ENCODE data around the gene CEP112.

DNA sequence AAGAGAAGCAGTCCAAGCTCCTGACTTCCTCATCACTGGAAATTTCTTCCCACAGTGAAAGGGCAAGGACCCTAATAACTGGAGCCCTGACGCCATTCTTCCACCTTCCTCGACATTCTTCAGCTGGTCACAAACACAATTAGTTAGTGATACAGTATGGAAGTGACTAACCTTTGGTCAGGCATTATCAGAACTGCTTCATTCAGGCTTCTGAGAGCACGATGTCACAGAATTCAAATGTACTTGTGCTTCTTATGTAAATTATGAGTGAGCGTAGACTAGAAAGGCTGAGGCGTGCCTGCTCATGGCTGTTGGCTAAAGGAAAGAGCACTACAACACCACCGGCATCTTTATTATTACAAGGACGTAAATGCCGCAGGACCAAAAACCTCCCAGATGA, 327.5 kb downstream of the CEP112 start:
- TF ChIP-seq, protein P1, sequence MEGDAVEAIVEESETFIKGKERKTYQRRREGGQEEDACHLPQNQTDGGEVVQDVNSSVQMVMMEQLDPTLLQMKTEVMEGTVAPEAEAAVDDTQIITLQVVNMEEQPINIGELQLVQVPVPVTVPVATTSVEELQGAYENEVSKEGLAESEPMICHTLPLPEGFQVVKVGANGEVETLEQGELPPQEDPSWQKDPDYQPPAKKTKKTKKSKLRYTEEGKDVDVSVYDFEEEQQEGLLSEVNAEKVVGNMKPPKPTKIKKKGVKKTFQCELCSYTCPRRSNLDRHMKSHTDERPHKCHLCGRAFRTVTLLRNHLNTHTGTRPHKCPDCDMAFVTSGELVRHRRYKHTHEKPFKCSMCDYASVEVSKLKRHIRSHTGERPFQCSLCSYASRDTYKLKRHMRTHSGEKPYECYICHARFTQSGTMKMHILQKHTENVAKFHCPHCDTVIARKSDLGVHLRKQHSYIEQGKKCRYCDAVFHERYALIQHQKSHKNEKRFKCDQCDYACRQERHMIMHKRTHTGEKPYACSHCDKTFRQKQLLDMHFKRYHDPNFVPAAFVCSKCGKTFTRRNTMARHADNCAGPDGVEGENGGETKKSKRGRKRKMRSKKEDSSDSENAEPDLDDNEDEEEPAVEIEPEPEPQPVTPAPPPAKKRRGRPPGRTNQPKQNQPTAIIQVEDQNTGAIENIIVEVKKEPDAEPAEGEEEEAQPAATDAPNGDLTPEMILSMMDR (IDR thresholded peaks at IDR 0.05; ENCODE audit: low read depth, low read length): no peak
- no peak for TF ChIP-seq POLR2A (IDR thresholded peaks at IDR 0.05; ENCODE audit: extremely low read depth, insufficient read length)
- TF ChIP-seq, protein P2, sequence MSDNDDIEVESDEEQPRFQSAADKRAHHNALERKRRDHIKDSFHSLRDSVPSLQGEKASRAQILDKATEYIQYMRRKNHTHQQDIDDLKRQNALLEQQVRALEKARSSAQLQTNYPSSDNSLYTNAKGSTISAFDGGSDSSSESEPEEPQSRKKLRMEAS (IDR thresholded peaks at IDR 0.05; ENCODE audit: low read depth, low read length): no peak
- TF ChIP-seq MYC (IDR thresholded peaks at IDR 0.05; ENCODE audit: low read depth, low read length): no peak

All from NB4 (cell line).